Hepatocyte (in vitro differentiated cells): Measurements from ENCODE around the gene ZNRF3. TPM values are rescaled to one million over a fixed set of nuclear protein-coding genes. Genes with fewer than 3 reads are reported as not detected.

Experiments used
- DNase-seq: peaks from one replicate; pipeline ENCODE4 v3.0.0-alpha.2; 2016; ENCODE audit warnings: low spot score
- H2AFZ ChIP-seq: fragments of 200-600 bp; sonication (generic); 2 replicates; pipeline ENCODE4 v1.6.0; 2016; ENCODE audit warnings: antibody characterized with exemption, mild to moderate bottlenecking
- H3K27ac ChIP-seq: fragments of 200-600 bp; sonication (generic); 2 replicates; pipeline ENCODE4 v1.5.1; 2016; ENCODE audit warnings: mild to moderate bottlenecking
- H3K27me3 ChIP-seq: fragments of 200-600 bp; sonication (generic); 2 replicates; pipeline ENCODE4 v1.6.1; 2016
- H3K36me3 ChIP-seq: fragments of 200-600 bp; sonication (generic); replicated peaks from 2 replicates; pipeline ENCODE4 v1.5.1; 2016; ENCODE audit warnings: low read depth; ENCODE audit not compliant: insufficient read depth
- H3K4me1 ChIP-seq: fragments of 200-600 bp; sonication (generic); 2 replicates; pipeline ENCODE4 v1.5.1; 2016; ENCODE audit warnings: mild to moderate bottlenecking, moderate library complexity; ENCODE audit not compliant: insufficient read depth
- H3K4me2 ChIP-seq: fragments of 200-600 bp; sonication (generic); 2 replicates; pipeline ENCODE4 v1.6.0; 2016
- H3K4me3 ChIP-seq: fragments of 200-600 bp; sonication (generic); 2 replicates; pipeline ENCODE4 v1.5.1; 2016; ENCODE audit warnings: mild to moderate bottlenecking
- H3K79me2 ChIP-seq: fragments of 200-600 bp; sonication (generic); 2 replicates; pipeline ENCODE4 v1.6.0; 2017; ENCODE audit warnings: mild to moderate bottlenecking
- H3K9me2 ChIP-seq: fragments of 200-600 bp; sonication (generic); replicated peaks from 2 replicates; pipeline ENCODE4 v1.6.0; 2017; ENCODE audit warnings: mild to moderate bottlenecking; ENCODE audit not compliant: insufficient read depth
- H3K9me3 ChIP-seq: fragments of 200-600 bp; sonication (generic); 2 replicates; pipeline ENCODE4 v1.5.1; 2016; ENCODE audit warnings: low read depth, mild to moderate bottlenecking
- H4K20me1 ChIP-seq: fragments of 200-600 bp; sonication (generic); 2 replicates; pipeline ENCODE4 v1.6.0; 2016; ENCODE audit warnings: mild to moderate bottlenecking; ENCODE audit not compliant: insufficient read depth, poor library complexity, severe bottlenecking
- CTCF ChIP-seq: fragments of 200-600 bp; sonication (generic); IDR thresholded peaks from 2 replicates; pipeline ENCODE4 v1.5.1; 2016; ENCODE audit warnings: antibody characterized with exemption, mild to moderate bottlenecking; ENCODE audit not compliant: poor library complexity
- EZH2 ChIP-seq: fragments of 200-600 bp; sonication (generic); IDR thresholded peaks from 2 replicates; pipeline ENCODE4 v1.6.1; 2016; ENCODE audit warnings: antibody characterized with exemption, mild to moderate bottlenecking, borderline replicate concordance
- EZH2phosphoT487 ChIP-seq: fragments of 200-600 bp; sonication (generic); IDR thresholded peaks from one replicate; pipeline ENCODE4 v1.6.1; 2018; ENCODE audit warnings: antibody characterized with exemption, mild to moderate bottlenecking, low read depth, moderate library complexity; ENCODE audit not compliant: unreplicated experiment, severe bottlenecking
- WGBS: methylation state at CpG from one replicate; pipeline ENCODE4 v1.1.6; 2016; ENCODE audit warnings: low lambda C conversion rate; ENCODE audit errors: missing lambda C conversion rate; 5-methylcytosine and 5-hydroxymethylcytosine counted together
- polyA plus RNA-seq: library from polyadenylated mRNA; unstranded; fragments of >200 nt; fragmentation: Nextera tagmentation; extraction: Ambion mirVana; gene quantifications from 2 replicates; pipeline ENCODE4 v1.2.1, GENCODE V29; 2016
- total RNA-seq: library from RNA; depleted of rRNA; stranded (reverse); fragments of >200 nt; gene quantifications from 2 replicates; pipeline ENCODE4 v1.2.3, GENCODE V29; 2014

The ZNRF3 gene
- total and polyA plus RNA-seq, 2 experiments from 2014 or later = 8.9 to 14.7 TPM

- TF ChIP-seq EZH2phosphoT487 = no peak
- TF ChIP-seq EZH2 = no peak
- TF ChIP-seq CTCF = no peak
These were observed 75.2 kb downstream of the ZNRF3 start for GRCh38 chr22:28958611-28959010.

GRCh38 chr22:28962042-28962554, 78.7 kb downstream of the ZNRF3 start:
- Histone ChIP-seq H3K9me2 (no peaks in the 10 kb centered on the region), H3K4me1 (peaks cover 4% of the 10 kb centered on the region), H3K79me2 (peaks cover 94% of the 10 kb centered on the region), H3K36me3 (no peaks in the 10 kb centered on the region), H3K27me3 (no peaks in the 10 kb centered on the region), H3K4me2 (no peak overlapping the region), H3K4me3 (no peak overlapping the region), H3K27ac (no peak overlapping the region), H2AFZ (no peak overlapping the region), H3K9me3 (no peaks in the 10 kb centered on the region), H4K20me1 (no peaks in the 10 kb centered on the region)
- no peak for TF ChIP-seq EZH2phosphoT487
- no peak for TF ChIP-seq EZH2
- no peak for TF ChIP-seq CTCF
- DNase-seq = no peak
- 95% methylated on average over 3 of the region's 3 CpGs for WGBS

More at GRCh38 chr22:28958611-28959010, 75.2 kb downstream of the ZNRF3 start:
- H3K4me3 ChIP-seq = no peak overlapping the region
- no peaks in the 10 kb centered on the region for H4K20me1 ChIP-seq
- no peak overlapping the region for H3K4me2 ChIP-seq
- no peaks in the 10 kb centered on the region for H3K27me3 ChIP-seq
- no peak overlapping the region for H2AFZ ChIP-seq
- H3K79me2 ChIP-seq = peaks cover 98% of the 10 kb centered on the region
- no peaks in the 10 kb centered on the region for H3K36me3 ChIP-seq
- DNase-seq = no peak
- peaks cover 6% of the 10 kb centered on the region for H3K4me1 ChIP-seq
- 81% methylated on average over 5 of the region's 5 CpGs for WGBS
- H3K27ac ChIP-seq = no peak overlapping the region
- no peaks in the 10 kb centered on the region for H3K9me2 ChIP-seq
- H3K9me3 ChIP-seq = no peaks in the 10 kb centered on the region

- no peak overlapping the region for H2AFZ ChIP-seq
- no peaks in the 10 kb centered on the region for H3K36me3 ChIP-seq
- no peaks in the 10 kb centered on the region for H3K9me2 ChIP-seq
- WGBS = 90% methylated on average over 2 of the region's 2 CpGs
- peaks cover 94% of the 10 kb centered on the region for H3K79me2 ChIP-seq
- H3K4me1 ChIP-seq = peaks cover 4% of the 10 kb centered on the region
- no peaks in the 10 kb centered on the region for H3K9me3 ChIP-seq
- no peak overlapping the region for H3K4me3 ChIP-seq
- no peaks in the 10 kb centered on the region for H4K20me1 ChIP-seq
- no peak overlapping the region for H3K27ac ChIP-seq
- DNase-seq = no peak
- no peak overlapping the region for H3K4me2 ChIP-seq
- no peak for TF ChIP-seq CTCF
- no peak for TF ChIP-seq EZH2
- no peak for TF ChIP-seq EZH2phosphoT487
- no peaks in the 10 kb centered on the region for H3K27me3 ChIP-seq
These were observed 80.0 kb downstream of the ZNRF3 start for GRCh38 chr22:28963362-28963761.
